K562 (cell line): ENCODE data around the gene GLCCI1. TPM values are rescaled to one million over a fixed set of nuclear protein-coding genes. Genes with fewer than 3 reads are reported as not detected.

Experiments used
- ATAC-seq: fragments of 200-7000 bp; cut with Tn5 transposase; 3 replicates; pipeline ENCODE4 v1.9.1; 2020; ENCODE audit warnings: moderate library complexity
- BruUV-seq: library from RNA; stranded (reverse); fragments of 400-500 nt; replicated peaks from 2 replicates; lab custom pipeline; 2021; lab: Mats Ljungman, UMichigan
- CTCF ChIA-PET: fragments of 300-600 bp; formaldehyde crosslinking; extraction: SDS; loops from one replicate; lab custom pipeline; 2021; ENCODE audit warnings: low intra/inter-chr PET ratio; lab: Yijun Ruan, JAX
- POLR2A ChIA-PET: fragments of 300-600, 350-650 bp; sonication (Branson Sonifier 250); formaldehyde crosslinking; extraction: SDS; loops from one replicate; lab custom pipeline; 2021; ENCODE audit warnings: antibody characterized with exemption, inconsistent platforms; lab: Yijun Ruan, JAX
- DNase-seq, 4 experiments: peaks; one replicate each; pipeline versions ENCODE4 v3.0.0 to v3.0.0-alpha.2; 2011 to 2018; ENCODE audit warnings: low spot score in 3 of 4, mixed read lengths in 3 of 4; ENCODE audit errors: extremely low read depth in 1 of 4
- FAIRE-seq: peaks from 2 replicates; lab custom pipeline; 2011; peaks lifted over from hg19 to GRCh38; lab: Jason Lieb, UNC
- H2AFZ ChIP-seq: 2 replicates; pipeline ENCODE4 v1.6.0; 2011; ENCODE audit warnings: low read depth, low read length, control low read depth, inconsistent platforms
- H3K27ac ChIP-seq: fragments of 200-600 bp; 3 replicates; pipeline ENCODE4 v1.8.0; 2011; ENCODE audit warnings: low read depth, mild to moderate bottlenecking, control low read depth, inconsistent platforms, low read length, moderate library complexity, mixed read lengths; ENCODE audit errors: extremely low read depth
- H3K27me3 ChIP-seq, 2 experiments: fragments of 300-600 bp in 1 of 2; 2 replicates in 1 of 2; 3 replicates in 1 of 2; pipeline versions ENCODE4 v1.6.0 to v1.8.0; 2011; ENCODE audit warnings: inconsistent platforms in 2 of 2, low read length in 2 of 2, mild to moderate bottlenecking in 1 of 2, mixed read lengths in 1 of 2, moderate library complexity in 1 of 2; ENCODE audit not compliant: control insufficient read depth in 2 of 2, insufficient read depth in 2 of 2
- H3K36me3 ChIP-seq: fragments of 300-600 bp; 3 replicates; pipeline ENCODE4 v1.8.0; 2011; ENCODE audit warnings: mild to moderate bottlenecking, low read length, inconsistent platforms; ENCODE audit not compliant: control insufficient read depth, insufficient read depth
- H3K4me1 ChIP-seq, 2 experiments: fragments of 200-600 bp in 1 of 2; replicated peaks in 1 of 2; 2 replicates in 1 of 2; 3 replicates in 1 of 2; pipeline versions ENCODE4 v1.5.1 to v1.8.0; 2011; ENCODE audit warnings: inconsistent platforms in 2 of 2, low read length in 2 of 2, mild to moderate bottlenecking in 1 of 2, mixed read lengths in 1 of 2, moderate library complexity in 1 of 2; ENCODE audit not compliant: control insufficient read depth in 2 of 2, insufficient read depth in 2 of 2
- H3K4me2 ChIP-seq: 2 replicates; pipeline ENCODE4 v1.6.1; 2011; ENCODE audit warnings: low read length, control low read depth, inconsistent platforms, mixed read lengths; ENCODE audit not compliant: insufficient read depth
- H3K4me3 ChIP-seq: fragments of 200-600 bp; sonication (generic), shearing (Covaris generic); 2 replicates; pipeline ENCODE4 v1.5.1; 2016; ENCODE audit warnings: control low read depth, inconsistent platforms
- H3K79me2 ChIP-seq: fragments of 200-600 bp; 3 replicates; pipeline ENCODE4 v1.8.0; 2011; ENCODE audit warnings: low read length, inconsistent platforms; ENCODE audit not compliant: control insufficient read depth, insufficient read depth
- H3K9ac ChIP-seq, 2 experiments: 2 replicates each; pipeline versions ENCODE4 v1.6.0 to v1.6.1; 2011; ENCODE audit warnings: low read depth in 2 of 2, low read length in 2 of 2, control low read depth in 1 of 2, inconsistent platforms in 1 of 2, mild to moderate bottlenecking in 1 of 2, mixed read lengths in 1 of 2; ENCODE audit not compliant: insufficient read depth in 1 of 2
- H3K9me1 ChIP-seq: one replicate; pipeline ENCODE4 v1.6.0; 2011; ENCODE audit warnings: inconsistent platforms, mild to moderate bottlenecking, low read length, moderate library complexity; ENCODE audit not compliant: control insufficient read depth, insufficient read depth
- H3K9me3 ChIP-seq: replicated peaks from 2 replicates; pipeline ENCODE4 v1.5.1; 2011; ENCODE audit warnings: low read depth, low read length, inconsistent platforms; ENCODE audit not compliant: control insufficient read depth, insufficient read depth
- H4K20me1 ChIP-seq: replicated peaks from 2 replicates; pipeline ENCODE4 v1.6.1; 2011; ENCODE audit warnings: low read length, inconsistent platforms, mixed read lengths; ENCODE audit not compliant: control insufficient read depth, insufficient read depth
- CHD2 ChIP-seq: IDR thresholded peaks from 2 replicates; pipeline ENCODE4 v1.6.1; 2011; ENCODE audit warnings: low read depth, low read length
- CLOCK ChIP-seq: fragments of 250-450 bp; sonication (Bioruptor Pico); IDR thresholded peaks from 2 replicates; pipeline ENCODE4 v1.4.0; 2020; ENCODE audit warnings: mild to moderate bottlenecking, moderate library complexity, borderline replicate concordance
- GABPB2 ChIP-seq: fragments of 250-450 bp; sonication (Bioruptor Pico); conservative IDR thresholded peaks from 2 replicates; pipeline ENCODE4 v1.5.1; 2021; ENCODE audit warnings: mild to moderate bottlenecking
- GTF2B ChIP-seq: IDR thresholded peaks from 2 replicates; pipeline ENCODE4 v1.6.1; 2011; ENCODE audit not compliant: insufficient read length; ENCODE audit errors: extremely low read depth
- MBD2 ChIP-seq: sonication (generic); IDR thresholded peaks from 2 replicates; pipeline ENCODE4 v1.6.1; 2016; ENCODE audit warnings: low read depth, borderline replicate concordance
- NBN ChIP-seq: fragments of 450-650 bp; IDR thresholded peaks from 2 replicates; pipeline ENCODE4 v1.6.1; 2016; ENCODE audit warnings: low read depth, mild to moderate bottlenecking
- NKRF ChIP-seq: fragments of 450-650 bp; IDR thresholded peaks from 2 replicates; pipeline ENCODE4 v1.6.1; 2016; ENCODE audit warnings: borderline replicate concordance
- POU5F1 ChIP-seq: fragments of 150-350 bp; IDR thresholded peaks from 2 replicates; pipeline ENCODE4 v1.6.1; 2014; ENCODE audit warnings: borderline replicate concordance, low read length, low read depth, mild to moderate bottlenecking; ENCODE audit not compliant: partially characterized antibody
- PTRF ChIP-seq: fragments of 450-650 bp; IDR thresholded peaks from 2 replicates; pipeline ENCODE4 v1.6.1; 2016; ENCODE audit warnings: mild to moderate bottlenecking, missing genetic modification characterization, missing compliant biosample characterization
- PURB ChIP-seq: sonication (generic); formaldehyde crosslinking; IDR thresholded peaks from 2 replicates; pipeline ENCODE4 v1.9.0; 2021; ENCODE audit warnings: low read depth, mild to moderate bottlenecking, missing genetic modification reagents
- SAFB ChIP-seq: fragments of 200-400 bp; formaldehyde crosslinking; IDR thresholded peaks from 2 replicates; pipeline ENCODE4 v1.6.1; 2017; ENCODE audit warnings: low read depth, low read length, borderline replicate concordance
- ZBTB9 ChIP-seq: fragments of 450-650 bp; formaldehyde crosslinking; IDR thresholded peaks from 2 replicates; pipeline ENCODE4 v1.4.0; 2020; ENCODE audit warnings: mild to moderate bottlenecking, moderate library complexity
- ZNF76 ChIP-seq: fragments of 250-450 bp; sonication (Bioruptor Pico); IDR thresholded peaks from 2 replicates; pipeline ENCODE4 v1.4.0; 2020; ENCODE audit warnings: mild to moderate bottlenecking, moderate library complexity, borderline replicate concordance
- WGBS: fragments of 100-300 bp; shearing (Covaris generic); methylation state at CpG from one replicate; pipeline ENCODE4 v1.1.6; 2016; ENCODE audit warnings: low coverage, mixed read lengths; ENCODE audit not compliant: insufficient coverage; ENCODE audit errors: missing lambda C conversion rate; 5-methylcytosine and 5-hydroxymethylcytosine counted together
- in situ Hi-C: fragments of 300-500 bp; cut with MboI; formaldehyde crosslinking; loops from 4 replicates; pipeline ENCODE4 v1.15.0; 2018; ENCODE audit warnings: inconsistent platforms, mixed read lengths
- intact Hi-C: fragments of 100-400 bp; cut with micrococcal nuclease; formaldehyde crosslinking; loops from 2 replicates; pipeline ENCODE4 v1.14.2; 2022
- polyA plus RNA-seq, 8 experiments: library from polyadenylated mRNA; depleted of rRNA in 4 of 8; stranded (reverse) in 5 of 8; unstranded in 3 of 8; fragments of >200 nt; fragmentation: Nextera tagmentation in 2 of 8; fragmentation: Illumina TruSeq in 1 of 8; extraction: Ambion mirVana in 2 of 8; extraction: Trizol in 1 of 8; gene quantifications; 2 replicates each; pipeline versions ENCODE4 v1.2.1 to v1.2.3, GENCODE V29; 2011 to 2014; ENCODE audit warnings: inconsistent platforms in 1 of 8, missing spikeins in 1 of 8
- total RNA-seq, 7 experiments: library from RNA; depleted of rRNA in 6 of 7; stranded (reverse); fragments of >200 nt in 6 of 7; fragmentation: Illumina TruSeq in 2 of 7; extraction: Trizol in 2 of 7; gene quantifications; 2 replicates each; pipeline versions ENCODE4 v1.2.1 to v1.2.3, GENCODE V29; 2011 to 2021; ENCODE audit warnings: low replicate concordance in 1 of 7

Gene GLCCI1
- total and polyA plus RNA-seq, 9 of the 15 experiments (the other 6 are each of a cell fraction or from before 2014, with no cell fraction given) = 2.7 to 11.9 (median 7.2) TPM

- Histone ChIP-seq H3K79me2 (no peaks in the 10 kb centered on the region), H3K4me1 (no peaks in the 10 kb centered on the region), H3K9me3 (no peaks in the 10 kb centered on the region), H3K27ac (no peak overlapping the region), H3K4me3 (no peak overlapping the region), H3K4me2 (no peak overlapping the region; the same call in 1 of the 2 replicates), H3K27me3 (no peaks in the 10 kb centered on the region; a peak in 1 of 5 replicates), H2AFZ (no peak overlapping the region), H4K20me1 (no peaks in the 10 kb centered on the region), H3K9me1 (no peaks in the 10 kb centered on the region), H3K9ac (peak overlapping the region in 1 of 2 experiments; percentile 67; a peak in 1 of 4 replicates), H3K36me3 (no peaks in the 10 kb centered on the region)
- in situ Hi-C loops = no loop called here
- ATAC-seq = no peak; the same call in 1 of the 3 replicates
- no peak for TF ChIP-seq CLOCK (CRISPR knock-in tag)
- no peak for TF ChIP-seq PURB (CRISPR knock-in tag)
- no peak for TF ChIP-seq ZBTB9 (CRISPR knock-in tag)
- TF ChIP-seq NKRF = no peak
- TF ChIP-seq PTRF (tag) = no peak
- no peak for TF ChIP-seq SAFB
- TF ChIP-seq ZNF76 (CRISPR knock-in tag) = no peak
- no peak for TF ChIP-seq CHD2
- no peak for TF ChIP-seq NBN
- no peak for TF ChIP-seq GABPB2
- no peak for TF ChIP-seq GTF2B
- no peak for TF ChIP-seq MBD2
- TF ChIP-seq POU5F1 = no peak
- WGBS = 12% methylated on average over 7 of the region's 7 CpGs
- ChIA-PET CTCF (no interaction called here), POLR2A (interaction anchor here (0.6 to 1.6 kb wide), 4 partner anchors 8 to 21 kb away, joined by 3 to 4 read pairs (median 4); no protein-coding TSS in a partner anchor)
- intact Hi-C loops = no loop called here
- no peak for FAIRE-seq
- no TSS peak for BruUV-seq
- DNase-seq = no peak
Observed at GRCh38 chr7:7944619-7945282, 23.8 kb upstream of the GLCCI1 start.
